Activated CD8-positive, alpha-beta T cell treated with anti-CD3 and anti-CD28 coated beads for 36 hours (primary cell): Measurements from ENCODE around the gene NCAPH2. TPM values are rescaled to one million over a fixed set of nuclear protein-coding genes. Genes with fewer than 3 reads are reported as not detected.

ENCODE experiments used
- ATAC-seq: fragments of 200-7000 bp; cut with Tn5 transposase; one replicate; pipeline ENCODE4 v1.10.0; 2021; ENCODE audit warnings: mild to moderate bottlenecking, moderate library complexity
- CTCF ChIA-PET: fragments of 350-600 bp; sonication (Branson Sonifier 250); formaldehyde crosslinking; loops from one replicate; lab custom pipeline; 2021; ENCODE audit warnings: antibody characterized with exemption; lab: Charles Lee
- POLR2A ChIA-PET: fragments of 350-600 bp; sonication (Branson Sonifier 250); formaldehyde crosslinking; loops from one replicate; lab custom pipeline; 2021; ENCODE audit warnings: antibody characterized with exemption; lab: Charles Lee
- DNase-seq: peaks from one replicate; pipeline ENCODE4 v3.0.0-alpha.2; 2020
- H3K27ac Mint-ChIP-seq: one replicate; pipeline ENCODE4 v1.8.0; 2021; ENCODE audit warnings: mild to moderate bottlenecking, mixed read lengths
- H3K27me3 Mint-ChIP-seq: one replicate; pipeline ENCODE4 v1.8.0; 2021; ENCODE audit warnings: mixed read lengths
- H3K36me3 Mint-ChIP-seq: one replicate; pipeline ENCODE4 v1.8.0; 2021; ENCODE audit warnings: low read depth, mixed read lengths
- H3K4me1 Mint-ChIP-seq: one replicate; pipeline ENCODE4 v1.8.0; 2021; ENCODE audit warnings: low read depth, mixed read lengths
- H3K4me3 Mint-ChIP-seq: one replicate; pipeline ENCODE4 v1.8.0; 2021; ENCODE audit warnings: mild to moderate bottlenecking, moderate library complexity, mixed read lengths
- H3K9me3 Mint-ChIP-seq: one replicate; pipeline ENCODE4 v1.8.0; 2021; ENCODE audit warnings: mixed read lengths
- CTCF ChIP-seq: fragments of 200-600 bp; IDR thresholded peaks from one replicate; pipeline ENCODE4 v1.8.0; 2022; ENCODE audit warnings: antibody characterized with exemption, mild to moderate bottlenecking
- intact Hi-C: fragments of 100-400 bp; cut with micrococcal nuclease; formaldehyde crosslinking; loops from one replicate; pipeline ENCODE4 v1.10.0; 2022
- total RNA-seq, 2 experiments: library from RNA; stranded (reverse); gene quantifications; one replicate each; pipeline ENCODE4 v1.2.3, GENCODE V29; 2021

The NCAPH2 gene
- total RNA-seq, 2 experiments from 2014 or later = 121 to 126 TPM

GRCh38 chr22:50513175-50513574 is 5.2 kb downstream of the NCAPH2 start:
- CTCF ChIA-PET = no interaction called here
- POLR2A ChIA-PET = interaction anchor here (5.0 to 8.0 kb wide), 2 partner anchors 11 to 13 kb away, joined by 58 to 111 read pairs; partner anchors contain the start of gene SCO2
- peaks cover 35% of the 10 kb centered on the region for H3K4me1 Mint-ChIP-seq
- H3K27ac Mint-ChIP-seq = no peak overlapping the region
- H3K27me3 Mint-ChIP-seq = no peaks in the 10 kb centered on the region
- H3K9me3 Mint-ChIP-seq = no peaks in the 10 kb centered on the region
- intact Hi-C loops = no loop called here
- TF ChIP-seq CTCF = no peak
- ATAC-seq (no peak), DNase-seq (no peak)
- H3K36me3 Mint-ChIP-seq = peaks cover 35% of the 10 kb centered on the region
- no peak overlapping the region for H3K4me3 Mint-ChIP-seq

- TF ChIP-seq CTCF = no peak
- H3K27me3 Mint-ChIP-seq = no peaks in the 10 kb centered on the region
- H3K4me1 Mint-ChIP-seq = peaks cover 23% of the 10 kb centered on the region
- ATAC-seq (no peak), DNase-seq (no peak)
- no peak overlapping the region for H3K4me3 Mint-ChIP-seq
- POLR2A ChIA-PET = interaction anchor here (5.0 kb wide), 1 partner anchor 10 kb away, joined by 58 read pairs; the partner anchor contains the start of gene SCO2
- no peak overlapping the region for H3K27ac Mint-ChIP-seq
- intact Hi-C loops = no loop called here
- H3K36me3 Mint-ChIP-seq = peaks cover 36% of the 10 kb centered on the region
- no peaks in the 10 kb centered on the region for H3K9me3 Mint-ChIP-seq
- CTCF ChIA-PET = interaction anchor here (0.7 to 2.8 kb wide), 2 partner anchors 9 to 155 kb away, joined by 3 to 18 read pairs; partner anchors contain the start of gene SCO2
These were observed 8.0 kb downstream of the NCAPH2 start for GRCh38 chr22:50516068-50516467.

- ChIA-PET POLR2A (interaction anchor here (1.0 to 5.0 kb wide), 2 partner anchors 8 to 9 kb away, joined by 5 to 58 read pairs; partner anchors contain the start of gene SCO2), CTCF (interaction anchor here (0.7 to 0.9 kb wide), 2 partner anchors 8 to 156 kb away, joined by 3 read pairs; no protein-coding TSS in a partner anchor)
- no peak for ATAC-seq
- no peak overlapping the region for H3K27ac Mint-ChIP-seq
- H3K4me1 Mint-ChIP-seq = peaks cover 22% of the 10 kb centered on the region
- H3K9me3 Mint-ChIP-seq = no peaks in the 10 kb centered on the region
- no peaks in the 10 kb centered on the region for H3K27me3 Mint-ChIP-seq
- intact Hi-C loops = no loop called here
- peaks cover 37% of the 10 kb centered on the region for H3K36me3 Mint-ChIP-seq
- no peak overlapping the region for H3K4me3 Mint-ChIP-seq
- no peak for TF ChIP-seq CTCF
- DNase-seq = no peak
These were observed 8.9 kb downstream of the NCAPH2 start for GRCh38 chr22:50516891-50517290.

- no peak for TF ChIP-seq CTCF
- intact Hi-C loops = no loop called here
- ATAC-seq = no peak
- Mint-ChIP-seq H3K9me3 (no peaks in the 10 kb centered on the region), H3K27me3 (no peaks in the 10 kb centered on the region), H3K27ac (no peak overlapping the region), H3K4me1 (peaks cover 16% of the 10 kb centered on the region), H3K36me3 (peaks cover 33% of the 10 kb centered on the region), H3K4me3 (no peak overlapping the region)
- no peak for DNase-seq
- CTCF ChIA-PET = interaction anchor here (0.9 kb wide), 1 partner anchor 9 kb away, joined by 3 read pairs; no protein-coding TSS in a partner anchor
- POLR2A ChIA-PET = interaction anchor here (1.0 to 5.0 kb wide), 3 partner anchors 8 to 9 kb away, joined by 5 to 58 read pairs (median 26); partner anchors contain the start of genes LMF2, NCAPH2 and SCO2
These were observed 9.7 kb downstream of the NCAPH2 start for GRCh38 chr22:50517495-50518260.

- H3K36me3 Mint-ChIP-seq = peaks cover 35% of the 10 kb centered on the region
- ChIA-PET POLR2A (interaction anchor here (0.9 to 3.0 kb wide), 3 partner anchors 9 to 29 kb away, joined by 3 to 26 read pairs (median 4); partner anchors contain the start of genes LMF2 and NCAPH2), CTCF (interaction anchor here (1.2 kb wide), 1 partner anchor 308 kb away, joined by 3 read pairs; no protein-coding TSS in a partner anchor)
- ATAC-seq = no peak
- H3K4me3 Mint-ChIP-seq = no peak overlapping the region
- no peak for TF ChIP-seq CTCF
- intact Hi-C loops = no loop called here
- no peak for DNase-seq
- H3K27me3 Mint-ChIP-seq = no peaks in the 10 kb centered on the region
- no peak overlapping the region for H3K27ac Mint-ChIP-seq
- no peaks in the 10 kb centered on the region for H3K9me3 Mint-ChIP-seq
- H3K4me1 Mint-ChIP-seq = peaks cover 13% of the 10 kb centered on the region
These were observed 10.6 kb downstream of the NCAPH2 start for GRCh38 chr22:50518606-50519005.
